GM23248 (cell line): ENCODE results near the gene SCG5. TPM values are rescaled to one million over a fixed set of nuclear protein-coding genes. Genes with fewer than 3 reads are reported as not detected.

ENCODE experiments used
- DNase-seq: peaks from one replicate; pipeline ENCODE4 v3.0.0-alpha.2; 2015
- H2AFZ ChIP-seq: fragments of 200-600 bp; sonication (generic); 2 replicates; pipeline ENCODE4 v1.6.1; 2016; ENCODE audit warnings: antibody characterized with exemption
- H3F3A ChIP-seq: fragments of 200-600 bp; sonication (generic); 2 replicates; pipeline ENCODE4 v1.6.1; 2016; ENCODE audit warnings: mild to moderate bottlenecking, antibody characterized with exemption, mixed run types; ENCODE audit not compliant: insufficient read depth
- H3K27ac ChIP-seq: fragments of 200-600 bp; sonication (generic); 2 replicates; pipeline ENCODE4 v1.5.1; 2016; ENCODE audit warnings: mild to moderate bottlenecking
- H3K27me3 ChIP-seq: fragments of 200-600 bp; sonication (generic); replicated peaks from 2 replicates; pipeline ENCODE4 v1.6.1; 2016; ENCODE audit warnings: mild to moderate bottlenecking; ENCODE audit not compliant: insufficient read depth
- H3K36me3 ChIP-seq: fragments of 200-600 bp; sonication (generic); 2 replicates; pipeline ENCODE4 v1.6.1; 2016; ENCODE audit warnings: low read depth, mild to moderate bottlenecking
- H3K4me1 ChIP-seq: fragments of 200-600 bp; sonication (generic); 2 replicates; pipeline ENCODE4 v1.6.1; 2016; ENCODE audit warnings: mild to moderate bottlenecking; ENCODE audit not compliant: insufficient read depth
- H3K4me2 ChIP-seq: fragments of 200-600 bp; sonication (generic); one replicate; pipeline ENCODE4 v1.6.1; 2016; ENCODE audit warnings: mild to moderate bottlenecking; ENCODE audit not compliant: unreplicated experiment
- H3K4me3 ChIP-seq: fragments of 200-600 bp; sonication (generic); 2 replicates; pipeline ENCODE4 v1.5.1; 2016; ENCODE audit warnings: mild to moderate bottlenecking
- H3K79me2 ChIP-seq: fragments of 200-600 bp; sonication (generic); 2 replicates; pipeline ENCODE4 v1.6.1; 2016; ENCODE audit warnings: mild to moderate bottlenecking; ENCODE audit not compliant: insufficient read depth
- H3K9ac ChIP-seq: fragments of 200-600 bp; sonication (generic); 2 replicates; pipeline ENCODE4 v1.6.1; 2016; ENCODE audit warnings: mild to moderate bottlenecking
- H3K9me2 ChIP-seq: fragments of 200-600 bp; sonication (generic); 2 replicates; pipeline ENCODE4 v1.6.1; 2016; ENCODE audit warnings: mixed run types, mild to moderate bottlenecking, moderate library complexity; ENCODE audit not compliant: insufficient read depth
- H3K9me3 ChIP-seq: fragments of 200-600 bp; sonication (generic); one replicate; pipeline ENCODE4 v1.6.1; 2017; ENCODE audit warnings: low read depth
- H4K20me1 ChIP-seq: fragments of 200-600 bp; sonication (generic); 2 replicates; pipeline ENCODE4 v1.6.0; 2016; ENCODE audit not compliant: insufficient read depth
- EZH2 ChIP-seq: fragments of 200-600 bp; sonication (generic); IDR thresholded peaks from 2 replicates; pipeline ENCODE4 v1.6.1; 2018; ENCODE audit warnings: antibody characterized with exemption, mild to moderate bottlenecking; ENCODE audit not compliant: insufficient read depth, poor library complexity, severe bottlenecking
- EZH2phosphoT487 ChIP-seq: fragments of 200-600 bp; sonication (generic); IDR thresholded peaks from 2 replicates; pipeline ENCODE4 v1.6.1; 2018; ENCODE audit warnings: antibody characterized with exemption, moderate library complexity, mild to moderate bottlenecking, low read depth; ENCODE audit not compliant: insufficient read depth
- WGBS, 2 experiments: methylation state at CpG; one replicate each; pipeline ENCODE4 v1.1.6; 2015 to 2017; ENCODE audit warnings: low lambda C conversion rate in 2 of 2, low coverage in 1 of 2; ENCODE audit errors: missing lambda C conversion rate in 2 of 2; 5-methylcytosine and 5-hydroxymethylcytosine counted together
- in situ Hi-C: fragments of 300-500 bp; cut with MboI; formaldehyde crosslinking; loops from 2 replicates; pipeline ENCODE4 v1.15.0; 2020
- polyA plus RNA-seq: library from polyadenylated mRNA; unstranded; fragments of >200 nt; fragmentation: Nextera tagmentation; extraction: Ambion mirVana; gene quantifications from 2 replicates; pipeline ENCODE4 v1.2.1, GENCODE V29; 2016
- total RNA-seq: library from RNA; depleted of rRNA; stranded (reverse); fragments of >200 nt; shearing (Covaris generic); gene quantifications from 2 replicates; pipeline ENCODE4 v1.2.3, GENCODE V29; 2014

The SCG5 gene
- total and polyA plus RNA-seq, 2 experiments from 2014 or later, result 16.2 to 19.5 TPM

- 75 to 79% methylated on average over 6 of the region's 6 CpGs for WGBS, 2 experiments
- Histone ChIP-seq H2AFZ (no peak overlapping the region), H3K9me3 (no peaks in the 10 kb centered on the region), H3K9me2 (no peaks in the 10 kb centered on the region), H3K4me3 (no peak overlapping the region), H3K79me2 (peaks cover 72% of the 10 kb centered on the region), H4K20me1 (no peaks in the 10 kb centered on the region), H3K27ac (peak overlapping the region; percentile 40), H3F3A (peaks cover 100% of the 10 kb centered on the region), H3K4me1 (peaks cover 21% of the 10 kb centered on the region; the same call in 1 of the 2 replicates), H3K9ac (no peak overlapping the region), H3K4me2 (no peak overlapping the region), H3K36me3 (peaks cover 91% of the 10 kb centered on the region), H3K27me3 (no peaks in the 10 kb centered on the region)
- in situ Hi-C loops, result no loop called here
- no peak for DNase-seq
- TF ChIP-seq EZH2 (no peak), EZH2phosphoT487 (no peak)
Observed at GRCh38 chr15:32732574-32733157, 91.2 kb downstream of the SCG5 start.

- DNase-seq, result peak; percentile 25
- Histone ChIP-seq H3K79me2 (peaks cover 66% of the 10 kb centered on the region), H3F3A (peaks cover 98% of the 10 kb centered on the region), H3K4me3 (no peak overlapping the region), H3K27ac (peak overlapping the region; percentile 40), H3K27me3 (no peaks in the 10 kb centered on the region), H3K9me3 (no peaks in the 10 kb centered on the region), H4K20me1 (no peaks in the 10 kb centered on the region), H3K9ac (no peak overlapping the region), H3K9me2 (no peaks in the 10 kb centered on the region), H3K36me3 (peaks cover 85% of the 10 kb centered on the region), H2AFZ (no peak overlapping the region), H3K4me2 (no peak overlapping the region), H3K4me1 (peaks cover 21% of the 10 kb centered on the region; the same call in 1 of the 2 replicates)
- in situ Hi-C loops, result no loop called here
- WGBS, 2 experiments, result 60 to 71% methylated on average over 3 of the region's 3 CpGs
- TF ChIP-seq EZH2 (no peak), EZH2phosphoT487 (no peak)
Observed at GRCh38 chr15:32733281-32733680, 91.8 kb downstream of the SCG5 start.

- in situ Hi-C loops, result no loop called here
- Histone ChIP-seq H3K9ac (no peak overlapping the region), H3K9me2 (no peaks in the 10 kb centered on the region), H3K4me2 (no peak overlapping the region), H3K27me3 (no peaks in the 10 kb centered on the region), H3K27ac (peak overlapping the region; percentile 40), H4K20me1 (no peaks in the 10 kb centered on the region), H3K4me3 (no peak overlapping the region), H3K4me1 (peaks cover 15% of the 10 kb centered on the region; the same call in 1 of the 2 replicates), H3F3A (peaks cover 98% of the 10 kb centered on the region), H3K36me3 (peaks cover 59% of the 10 kb centered on the region), H2AFZ (no peak overlapping the region), H3K79me2 (peaks cover 37% of the 10 kb centered on the region), H3K9me3 (no peaks in the 10 kb centered on the region)
- peak; percentile 26 for DNase-seq
- TF ChIP-seq EZH2phosphoT487, result no peak
- no peak for TF ChIP-seq EZH2
- WGBS, 2 experiments, result 76 to 86% methylated on average over 2 of the region's 2 CpGs
Observed at GRCh38 chr15:32735989-32736700, 94.6 kb downstream of the SCG5 start.

GRCh38 chr15:32736701-32737061 is 95.2 kb downstream of the SCG5 start:
- peaks cover 32% of the 10 kb centered on the region for H3K79me2 ChIP-seq

More at GRCh38 chr15:32736701-32737061, 95.2 kb downstream of the SCG5 start:
- Histone ChIP-seq H3K36me3 (peaks cover 53% of the 10 kb centered on the region), H3F3A (peaks cover 98% of the 10 kb centered on the region), H3K4me3 (no peak overlapping the region), H4K20me1 (no peaks in the 10 kb centered on the region), H3K9me3 (no peaks in the 10 kb centered on the region), H3K4me1 (peaks cover 15% of the 10 kb centered on the region; the same call in 1 of the 2 replicates), H3K9me2 (no peaks in the 10 kb centered on the region), H3K4me2 (no peak overlapping the region), H3K9ac (no peak overlapping the region), H3K27ac (peak overlapping the region; percentile 40), H3K27me3 (no peaks in the 10 kb centered on the region), H2AFZ (no peak overlapping the region)
- in situ Hi-C loops, result no loop called here
- 37 to 44% methylated on average over 2 of the region's 2 CpGs for WGBS, 2 experiments
- peak; percentile 53 for DNase-seq
- TF ChIP-seq EZH2, result no peak
- no peak for TF ChIP-seq EZH2phosphoT487
